ENCODE results near the gene ANKRD45.

GRCh38 chr1:173628888-173629287 lies 40.8 kb downstream of the ANKRD45 start:
- TF ChIP-seq, protein P1, sequence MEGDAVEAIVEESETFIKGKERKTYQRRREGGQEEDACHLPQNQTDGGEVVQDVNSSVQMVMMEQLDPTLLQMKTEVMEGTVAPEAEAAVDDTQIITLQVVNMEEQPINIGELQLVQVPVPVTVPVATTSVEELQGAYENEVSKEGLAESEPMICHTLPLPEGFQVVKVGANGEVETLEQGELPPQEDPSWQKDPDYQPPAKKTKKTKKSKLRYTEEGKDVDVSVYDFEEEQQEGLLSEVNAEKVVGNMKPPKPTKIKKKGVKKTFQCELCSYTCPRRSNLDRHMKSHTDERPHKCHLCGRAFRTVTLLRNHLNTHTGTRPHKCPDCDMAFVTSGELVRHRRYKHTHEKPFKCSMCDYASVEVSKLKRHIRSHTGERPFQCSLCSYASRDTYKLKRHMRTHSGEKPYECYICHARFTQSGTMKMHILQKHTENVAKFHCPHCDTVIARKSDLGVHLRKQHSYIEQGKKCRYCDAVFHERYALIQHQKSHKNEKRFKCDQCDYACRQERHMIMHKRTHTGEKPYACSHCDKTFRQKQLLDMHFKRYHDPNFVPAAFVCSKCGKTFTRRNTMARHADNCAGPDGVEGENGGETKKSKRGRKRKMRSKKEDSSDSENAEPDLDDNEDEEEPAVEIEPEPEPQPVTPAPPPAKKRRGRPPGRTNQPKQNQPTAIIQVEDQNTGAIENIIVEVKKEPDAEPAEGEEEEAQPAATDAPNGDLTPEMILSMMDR (IDR thresholded peaks at IDR 0.05) = no peak
- no peak for TF ChIP-seq POLR2A (IDR thresholded peaks at IDR 0.05)
